ENCODE data around the gene SLC25A28. TPM values are rescaled to one million over a fixed set of nuclear protein-coding genes. Genes with fewer than 3 reads are reported as not detected.
A peak's percentile ranks its signal among the peaks of the same experiment; 100 is the strongest.

Gene SLC25A28
- total RNA-seq, 4 donors from 2014 or later: 13.8 to 38.0 (median 31.6) TPM

- Histone ChIP-seq H3K4me3 (no peak overlapping the region), H3K9me3 (no peaks in the 10 kb centered on the region), H3K36me3 (no peaks in the 10 kb centered on the region), H3K27me3 (no peaks in the 10 kb centered on the region), H3K27ac (peak overlapping the region in 3 of 4 donors; percentile 59 to 76 (median 63)), H3K4me1 (peaks cover 0 to 23% (median 0%) of the 10 kb centered on the region in 3 donors)
- WGBS, 2 donors: 56 to 62% methylated on average over 2 to 3 of the region's 3 CpGs
- DNase-seq: no peak
- TF ChIP-seq CTCF (IDR thresholded peaks at IDR 0.05): no peak
- intact Hi-C loops (cut with DNase I): no loop called here
Measured at GRCh38 chr10:99595236-99595635, 25.0 kb downstream of the SLC25A28 start.

DNA sequence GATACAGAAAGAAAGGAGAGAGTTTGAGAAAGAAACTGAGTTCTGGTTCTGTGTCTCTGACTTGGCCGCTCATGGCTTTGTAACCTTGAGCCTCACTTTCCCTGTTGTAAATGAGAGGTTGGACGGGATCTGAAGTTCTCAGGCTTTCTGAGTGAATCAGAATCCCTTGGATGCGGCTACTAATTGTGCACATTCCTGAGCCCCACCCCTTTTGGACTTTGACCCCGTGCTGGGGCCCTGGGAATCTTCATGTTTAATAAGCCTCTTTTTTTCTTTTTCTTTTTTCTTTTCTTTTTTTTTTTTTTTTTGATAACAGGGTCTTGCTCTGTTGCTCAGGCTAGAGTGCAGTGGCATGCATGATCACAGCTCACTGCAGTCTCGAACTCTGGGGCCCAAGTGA is 26.9 kb downstream of the SLC25A28 start:
- no peaks in the 10 kb centered on the region for H3K9me3 ChIP-seq
- TF ChIP-seq CTCF (IDR thresholded peaks at IDR 0.05) (no peak), POLR2A (IDR thresholded peaks at IDR 0.05) (no peak)
- DNase-seq: no peak
- H3K4me1 ChIP-seq: peaks cover 0 to 26% (median 0%) of the 10 kb centered on the region in 3 donors
- WGBS, 2 donors: 55 to 64% methylated on average over 4 to 5 of the region's 5 CpGs
- no peak overlapping the region for H3K4me3 ChIP-seq
- no peaks in the 10 kb centered on the region for H3K27me3 ChIP-seq
- no peak overlapping the region for H3K27ac ChIP-seq
- no peaks in the 10 kb centered on the region for H3K36me3 ChIP-seq
- intact Hi-C loops (cut with DNase I): no loop called here

DNA sequence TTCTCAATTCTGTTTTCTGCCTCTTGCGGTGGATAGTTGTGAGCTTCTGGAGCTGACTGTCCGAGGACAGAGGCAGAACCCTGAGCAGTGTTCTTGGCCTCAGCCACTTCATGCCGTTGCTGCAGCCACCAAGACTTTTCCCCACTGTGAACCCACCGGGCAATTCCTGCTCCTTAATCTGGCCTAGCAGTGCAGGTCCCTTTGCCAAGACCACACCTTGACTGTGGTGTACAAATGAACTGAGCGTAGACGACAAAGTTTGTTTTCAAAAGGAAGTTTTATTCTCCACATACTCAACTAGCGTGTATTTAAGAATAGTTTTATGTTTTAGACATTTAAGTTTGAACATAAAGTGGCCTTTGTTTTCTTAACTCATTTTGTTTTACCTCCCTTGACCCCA is 29.4 kb downstream of the SLC25A28 start:
- H3K9me3 ChIP-seq: no peaks in the 10 kb centered on the region
- DNase-seq: no peak
- H3K27ac ChIP-seq: no peak overlapping the region
- TF ChIP-seq POLR2A (IDR thresholded peaks at IDR 0.05): no peak
- TF ChIP-seq CTCF (IDR thresholded peaks at IDR 0.05): no peak
- no peaks in the 10 kb centered on the region for H3K36me3 ChIP-seq
- intact Hi-C loops (cut with DNase I): no loop called here
- peaks cover 0 to 7% (median 0%) of the 10 kb centered on the region in 4 donors for H3K27me3 ChIP-seq
- H3K4me1 ChIP-seq: peaks cover 0 to 22% (median 0%) of the 10 kb centered on the region in 3 donors
- H3K4me3 ChIP-seq: no peak overlapping the region
- 40 to 74% methylated on average over 7 of the region's 7 CpGs for WGBS, 2 donors

DNA sequence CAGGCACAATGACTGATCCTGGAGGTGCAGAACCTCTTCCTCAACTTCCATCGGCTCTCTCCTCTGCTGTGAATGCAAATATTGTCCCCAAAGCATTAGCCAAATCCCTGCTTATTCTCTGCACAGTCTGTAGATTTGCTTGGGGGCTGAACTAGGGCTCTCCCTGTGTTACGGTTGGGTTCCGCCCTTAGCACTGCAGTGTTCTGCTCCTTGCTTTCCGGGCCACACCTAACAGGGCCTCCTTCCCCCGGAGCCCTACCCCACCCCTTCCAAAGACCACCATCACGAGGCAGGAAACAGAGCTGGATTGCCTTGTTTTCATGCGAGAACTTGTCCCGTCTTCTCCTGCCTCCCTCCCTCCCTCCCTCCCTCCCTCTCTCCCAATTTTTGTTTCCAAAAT is 36.6 kb downstream of the SLC25A28 start:
- no peak for DNase-seq
- intact Hi-C loops (cut with DNase I): no loop called here
- Histone ChIP-seq H3K4me3 (no peak overlapping the region), H3K36me3 (no peaks in the 10 kb centered on the region), H3K9me3 (no peaks in the 10 kb centered on the region), H3K4me1 (peaks cover 0 to 9% (median 0%) of the 10 kb centered on the region in 3 donors), H3K27me3 (peaks cover 0 to 26% (median 0%) of the 10 kb centered on the region in 4 donors), H3K27ac (no peak overlapping the region)
- 38 to 47% methylated on average over 8 of the region's 8 CpGs for WGBS, 2 donors
- no peak for TF ChIP-seq POLR2A (IDR thresholded peaks at IDR 0.05)
- no peak for TF ChIP-seq CTCF (IDR thresholded peaks at IDR 0.05)

DNA sequence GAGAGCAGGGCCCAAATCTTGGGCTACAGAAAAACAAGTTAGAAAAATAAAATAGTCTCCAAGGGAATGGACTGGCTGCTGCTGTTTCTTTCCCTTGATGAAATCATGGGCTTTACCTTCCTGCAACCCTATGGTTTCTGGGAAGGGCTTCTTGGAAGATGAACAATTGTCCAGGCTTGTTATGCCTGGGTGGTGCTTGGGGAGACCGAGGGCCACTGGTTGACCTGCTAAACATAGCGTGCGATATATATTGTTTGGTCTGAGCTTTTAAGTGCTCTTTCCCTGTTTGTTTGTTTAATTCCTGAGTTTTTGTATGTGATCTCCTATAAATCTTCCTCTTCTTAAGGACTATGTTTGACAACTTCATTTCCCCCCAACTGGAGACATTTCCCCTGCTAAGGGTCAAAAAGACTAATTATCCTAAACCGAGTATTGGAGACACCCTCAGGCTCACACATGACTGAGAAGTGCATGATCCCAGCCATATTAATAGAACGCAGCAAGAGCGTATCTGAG is 37.9 kb downstream of the SLC25A28 start:
- no peak for DNase-seq
- Histone ChIP-seq H3K27ac (no peak overlapping the region), H3K36me3 (no peaks in the 10 kb centered on the region), H3K4me3 (no peak overlapping the region), H3K9me3 (no peaks in the 10 kb centered on the region), H3K27me3 (peaks cover 0 to 26% (median 0%) of the 10 kb centered on the region in 4 donors), H3K4me1 (peaks cover 0 to 9% (median 0%) of the 10 kb centered on the region in 3 donors)
- WGBS, 2 donors: 49 to 63% methylated on average over 5 to 6 of the region's 6 CpGs
- TF ChIP-seq CTCF (IDR thresholded peaks at IDR 0.05) (no peak), POLR2A (IDR thresholded peaks at IDR 0.05) (no peak)
- intact Hi-C loops (cut with DNase I): no loop called here
